PC-3 (cell line): ENCODE measurements around the gene CCL21. TPM values are rescaled to one million over a fixed set of nuclear protein-coding genes. Genes with fewer than 3 reads are reported as not detected.

Source experiments
- ATAC-seq: fragments of 200-7000 bp; cut with Tn5 transposase; 2 replicates; pipeline ENCODE4 v1.9.1; 2020; ENCODE audit warnings: mild to moderate bottlenecking, moderate library complexity
- BruUV-seq: library from RNA; stranded (reverse); fragments of 400-500 nt; replicated peaks from 2 replicates; lab custom pipeline; 2021; lab: Mats Ljungman, UMichigan
- CTCF ChIA-PET: fragments of 300-600 bp; sonication (Branson Sonifier 250); formaldehyde crosslinking; loops from one replicate; lab custom pipeline; 2022; ENCODE audit warnings: antibody characterized with exemption; lab: Charles Lee
- POLR2A ChIA-PET: fragments of 300-600 bp; sonication (Branson Sonifier 250); formaldehyde crosslinking; loops from one replicate; lab custom pipeline; 2022; ENCODE audit warnings: antibody characterized with exemption; ENCODE audit not compliant: unreplicated experiment; lab: Charles Lee
- DNase-seq: peaks from one replicate; pipeline ENCODE4 v3.0.0-alpha.2; 2015
- H2AFZ ChIP-seq: fragments of 300-600 bp; sonication (generic); 2 replicates; pipeline ENCODE4 v1.6.0; 2016; ENCODE audit warnings: antibody characterized with exemption, low read length
- H3F3A ChIP-seq: fragments of 300-600 bp; sonication (generic); one replicate; pipeline ENCODE4 v1.6.0; 2017; ENCODE audit warnings: antibody characterized with exemption, low read length, control low read depth, mild to moderate bottlenecking; ENCODE audit not compliant: unreplicated experiment
- H3K27ac ChIP-seq: fragments of 300-600 bp; sonication (generic); 2 replicates; pipeline ENCODE4 v1.5.1; 2016; ENCODE audit warnings: mild to moderate bottlenecking, low read length
- H3K27me3 ChIP-seq: fragments of 300-600 bp; sonication (generic); 2 replicates; pipeline ENCODE4 v1.6.1; 2016; ENCODE audit warnings: low read length, mixed read lengths
- H3K36me3 ChIP-seq: fragments of 300-600 bp; sonication (generic); 2 replicates; pipeline ENCODE4 v1.6.1; 2016; ENCODE audit warnings: low read depth, mixed run types, low read length, mixed read lengths
- H3K4me1 ChIP-seq: fragments of 300-600 bp; sonication (generic); 2 replicates; pipeline ENCODE4 v1.5.1; 2016; ENCODE audit warnings: low read length; ENCODE audit not compliant: insufficient read depth
- H3K4me2 ChIP-seq: fragments of 300-600 bp; sonication (generic); 2 replicates; pipeline ENCODE4 v1.6.0; 2016; ENCODE audit warnings: low read length
- H3K4me3 ChIP-seq: fragments of 300-600 bp; sonication (generic); 2 replicates; pipeline ENCODE4 v1.5.1; 2016; ENCODE audit warnings: mild to moderate bottlenecking, low read length, mixed read lengths
- H3K79me2 ChIP-seq: fragments of 300-600 bp; sonication (generic); 2 replicates; pipeline ENCODE4 v1.6.1; 2017; ENCODE audit warnings: low read length, mixed read lengths
- H3K9ac ChIP-seq: fragments of 300-600 bp; sonication (generic); 2 replicates; pipeline ENCODE4 v1.6.0; 2016; ENCODE audit warnings: mild to moderate bottlenecking, low read length
- H3K9me2 ChIP-seq: fragments of 300-600 bp; sonication (generic); replicated peaks from 2 replicates; pipeline ENCODE4 v1.6.1; 2016; ENCODE audit warnings: mixed run types, low read length, mixed read lengths
- H3K9me3 ChIP-seq: fragments of 300-600 bp; sonication (generic); 2 replicates; pipeline ENCODE4 v1.6.1; 2016; ENCODE audit warnings: low read length, mixed read lengths
- H4K20me1 ChIP-seq: fragments of 300-600 bp; sonication (generic); 2 replicates; pipeline ENCODE4 v1.6.1; 2016; ENCODE audit warnings: low read length, mixed read lengths
- EZH2 ChIP-seq: fragments of 300-600 bp; sonication (generic); IDR thresholded peaks from one replicate; pipeline ENCODE4 v1.6.1; 2017; ENCODE audit warnings: antibody characterized with exemption, mild to moderate bottlenecking, low read length; ENCODE audit not compliant: unreplicated experiment
- EZH2phosphoT487 ChIP-seq: fragments of 300-600 bp; sonication (generic); IDR thresholded peaks from 2 replicates; pipeline ENCODE4 v1.6.1; 2018; ENCODE audit warnings: mild to moderate bottlenecking, antibody characterized with exemption, low read length, borderline replicate concordance
- intact Hi-C: fragments of 100-400 bp; cut with micrococcal nuclease; formaldehyde crosslinking; loops from 2 replicates; pipeline ENCODE4 v1.9.0; 2023
- total RNA-seq: library from RNA; depleted of rRNA; stranded (reverse); fragments of >200 nt; gene quantifications from 2 replicates; pipeline ENCODE4 v1.2.3, GENCODE V29; 2014
- TF ChIP-seq, protein P1 (sequence below): fragments of 300-600 bp; sonication (generic); conservative IDR thresholded peaks from 2 replicates; pipeline ENCODE4 v1.5.1; 2017; ENCODE audit warnings: antibody characterized with exemption, low read depth, mild to moderate bottlenecking, low read length

Gene CCL21
- total RNA-seq, 1 experiment from 2014 or later: not detected

DNA sequence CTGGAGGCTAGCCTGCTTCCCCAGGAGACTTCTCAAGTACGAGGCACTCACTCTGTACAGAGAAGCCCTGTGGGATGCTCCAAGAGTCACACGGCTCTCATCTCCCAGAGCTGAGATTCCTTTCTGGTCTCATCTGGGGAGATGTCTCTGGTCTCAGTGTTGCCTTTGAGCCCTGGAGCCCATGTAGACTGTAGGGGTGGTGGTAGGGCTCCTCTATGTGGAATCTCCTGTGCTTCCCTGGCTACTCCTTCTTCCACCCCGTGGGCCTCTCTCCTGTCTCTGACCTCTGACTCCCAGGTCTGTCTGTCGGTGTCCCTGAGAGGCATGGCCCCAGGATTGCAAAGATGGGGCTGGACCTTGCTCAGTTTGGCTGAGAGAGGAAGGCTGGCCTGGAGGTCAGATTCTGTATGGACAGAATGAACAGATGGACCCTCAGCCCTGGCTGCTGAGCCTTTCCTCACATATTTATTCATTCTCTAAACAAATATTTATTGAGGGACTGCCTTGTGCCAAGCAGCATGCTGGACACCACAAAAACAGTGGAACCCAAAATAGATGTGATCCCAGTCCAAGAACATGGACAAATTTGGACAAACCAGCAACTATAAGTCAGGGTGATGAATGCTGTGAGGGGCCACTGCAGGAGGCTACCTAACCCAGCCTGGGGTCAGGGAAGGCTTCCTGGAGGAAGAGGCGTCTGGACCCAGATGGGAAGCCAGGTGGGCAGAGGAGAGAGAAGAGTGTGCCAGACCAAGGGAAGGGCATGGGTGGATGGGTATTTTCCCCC lies 21.4 kb downstream of the CCL21 start:
- POLR2A ChIA-PET: no interaction called here
- Histone ChIP-seq H3K9me3 (no peaks in the 10 kb centered on the region), H3K4me3 (no peak overlapping the region), H3F3A (no peaks in the 10 kb centered on the region), H4K20me1 (no peaks in the 10 kb centered on the region), H2AFZ (no peak overlapping the region), H3K27me3 (no peaks in the 10 kb centered on the region), H3K4me1 (no peaks in the 10 kb centered on the region), H3K9ac (no peak overlapping the region), H3K4me2 (no peak overlapping the region), H3K36me3 (no peaks in the 10 kb centered on the region), H3K9me2 (no peaks in the 10 kb centered on the region), H3K27ac (no peak overlapping the region), H3K79me2 (no peaks in the 10 kb centered on the region)
- intact Hi-C loops: no loop called here
- TF ChIP-seq EZH2phosphoT487 (no peak), EZH2 (no peak)
- TF ChIP-seq, protein P1, sequence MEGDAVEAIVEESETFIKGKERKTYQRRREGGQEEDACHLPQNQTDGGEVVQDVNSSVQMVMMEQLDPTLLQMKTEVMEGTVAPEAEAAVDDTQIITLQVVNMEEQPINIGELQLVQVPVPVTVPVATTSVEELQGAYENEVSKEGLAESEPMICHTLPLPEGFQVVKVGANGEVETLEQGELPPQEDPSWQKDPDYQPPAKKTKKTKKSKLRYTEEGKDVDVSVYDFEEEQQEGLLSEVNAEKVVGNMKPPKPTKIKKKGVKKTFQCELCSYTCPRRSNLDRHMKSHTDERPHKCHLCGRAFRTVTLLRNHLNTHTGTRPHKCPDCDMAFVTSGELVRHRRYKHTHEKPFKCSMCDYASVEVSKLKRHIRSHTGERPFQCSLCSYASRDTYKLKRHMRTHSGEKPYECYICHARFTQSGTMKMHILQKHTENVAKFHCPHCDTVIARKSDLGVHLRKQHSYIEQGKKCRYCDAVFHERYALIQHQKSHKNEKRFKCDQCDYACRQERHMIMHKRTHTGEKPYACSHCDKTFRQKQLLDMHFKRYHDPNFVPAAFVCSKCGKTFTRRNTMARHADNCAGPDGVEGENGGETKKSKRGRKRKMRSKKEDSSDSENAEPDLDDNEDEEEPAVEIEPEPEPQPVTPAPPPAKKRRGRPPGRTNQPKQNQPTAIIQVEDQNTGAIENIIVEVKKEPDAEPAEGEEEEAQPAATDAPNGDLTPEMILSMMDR: no peak
- no TSS peak for BruUV-seq
- no peak for DNase-seq
- CTCF ChIA-PET: no interaction called here
- ATAC-seq: no peak

DNA sequence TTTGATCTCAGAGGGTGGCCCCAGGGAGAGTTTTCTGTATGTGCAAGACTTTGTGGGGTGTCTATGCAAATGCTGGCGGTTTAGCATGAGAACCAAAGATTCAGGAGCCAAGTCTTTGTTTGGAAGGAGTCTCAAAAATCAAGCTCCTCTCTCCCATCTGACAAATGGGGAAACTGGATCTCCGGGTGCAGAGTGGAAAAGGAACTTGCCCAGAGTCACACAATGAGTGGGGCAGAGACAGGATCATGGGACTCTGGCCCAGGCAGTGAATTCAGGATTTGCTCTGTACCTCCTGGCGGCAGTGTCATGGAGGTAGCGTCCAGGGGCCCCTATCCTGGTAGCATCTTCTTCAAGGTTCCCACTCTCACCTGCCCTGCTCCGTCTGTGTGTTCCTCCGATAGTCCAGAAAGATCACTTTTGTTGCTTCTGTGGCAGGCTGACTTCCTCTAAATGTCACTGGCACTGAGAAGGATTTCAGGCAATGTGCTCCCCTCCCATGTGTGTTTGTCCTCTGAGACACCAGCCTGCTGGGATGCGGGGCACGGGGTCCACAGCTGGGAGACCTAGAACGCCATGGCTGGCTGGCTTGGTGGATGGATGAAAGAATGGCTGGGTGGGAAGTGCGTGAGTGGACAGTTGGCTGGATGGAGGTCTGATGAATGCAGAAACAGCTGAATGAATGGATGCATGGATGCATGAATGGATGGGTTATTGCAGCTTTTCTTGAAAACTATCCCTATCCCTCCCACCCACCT lies 22.5 kb downstream of the CCL21 start:
- BruUV-seq: no TSS peak
- CTCF ChIA-PET: no interaction called here
- H3K36me3 ChIP-seq: no peaks in the 10 kb centered on the region

More for the DNA sequence above, 22.5 kb downstream of the CCL21 start:
- TF ChIP-seq EZH2phosphoT487 (no peak), EZH2 (no peak)
- TF ChIP-seq, protein P1: no peak
- Histone ChIP-seq H3K9me2 (no peaks in the 10 kb centered on the region), H2AFZ (no peak overlapping the region), H3K27ac (no peak overlapping the region), H3F3A (no peaks in the 10 kb centered on the region), H3K4me1 (no peaks in the 10 kb centered on the region), H3K4me2 (no peak overlapping the region), H3K27me3 (no peaks in the 10 kb centered on the region), H3K9me3 (no peaks in the 10 kb centered on the region), H3K79me2 (no peaks in the 10 kb centered on the region), H3K4me3 (no peak overlapping the region), H3K9ac (no peak overlapping the region), H4K20me1 (no peaks in the 10 kb centered on the region)
- intact Hi-C loops: no loop called here
- ATAC-seq (no peak), DNase-seq (no peak)
- POLR2A ChIA-PET: no interaction called here
